Lung microvascular endothelial cell (primary cell): Measurements from ENCODE around the gene CHRDL1. TPM values are rescaled to one million over a fixed set of nuclear protein-coding genes. Genes with fewer than 3 reads are reported as not detected.

Experiments used
- DNase-seq, 2 donors: peaks; one replicate each; pipeline versions ENCODE4 v3.0.0 to v3.0.0-alpha.2; 2010; ENCODE audit warnings: low read depth in 2 of 2
- total RNA-seq: library from RNA; depleted of rRNA; stranded (reverse); fragments of >200 nt; gene quantifications from 2 replicates; pipeline ENCODE4 v1.2.1, GENCODE V29; 2014

Gene CHRDL1
- total RNA-seq, 1 donor from 2014 or later, result not detected

DNA sequence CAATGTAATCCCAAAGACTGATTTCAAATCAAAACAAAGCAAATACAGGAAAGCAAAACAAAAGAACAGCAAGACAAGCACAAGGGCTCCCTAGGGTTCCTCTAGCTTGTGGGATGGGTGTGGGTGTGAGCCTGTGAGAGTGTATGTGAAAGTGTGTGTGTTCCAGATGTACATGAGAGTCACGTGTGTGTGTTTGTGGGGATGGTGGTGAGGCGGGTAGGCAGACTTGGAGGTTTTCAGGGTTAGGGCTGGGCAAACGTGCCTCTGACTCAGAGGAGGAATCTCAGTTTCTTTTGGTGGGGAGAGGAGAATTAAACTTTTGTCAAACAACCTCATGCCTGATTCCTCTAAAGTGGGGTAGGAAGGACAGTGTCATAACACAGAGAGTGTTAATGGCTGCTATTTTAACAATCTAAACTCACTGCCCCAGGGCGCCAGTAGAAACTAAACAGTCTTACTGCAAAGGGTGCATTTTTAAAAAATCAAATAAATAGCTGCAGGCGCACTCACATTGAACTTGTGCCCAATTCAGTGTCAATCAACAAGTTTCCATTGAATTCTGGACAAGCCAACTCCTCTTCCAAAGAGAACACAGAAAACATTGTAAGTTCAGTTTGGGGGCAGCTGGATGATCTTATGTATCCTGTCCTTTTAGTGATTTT lies 51.8 kb downstream of the CHRDL1 start:
- no peak for DNase-seq

GRCh38 chrX:110741213-110741796 lies 54.3 kb downstream of the CHRDL1 start:
- DNase-seq, result no peak

DNA sequence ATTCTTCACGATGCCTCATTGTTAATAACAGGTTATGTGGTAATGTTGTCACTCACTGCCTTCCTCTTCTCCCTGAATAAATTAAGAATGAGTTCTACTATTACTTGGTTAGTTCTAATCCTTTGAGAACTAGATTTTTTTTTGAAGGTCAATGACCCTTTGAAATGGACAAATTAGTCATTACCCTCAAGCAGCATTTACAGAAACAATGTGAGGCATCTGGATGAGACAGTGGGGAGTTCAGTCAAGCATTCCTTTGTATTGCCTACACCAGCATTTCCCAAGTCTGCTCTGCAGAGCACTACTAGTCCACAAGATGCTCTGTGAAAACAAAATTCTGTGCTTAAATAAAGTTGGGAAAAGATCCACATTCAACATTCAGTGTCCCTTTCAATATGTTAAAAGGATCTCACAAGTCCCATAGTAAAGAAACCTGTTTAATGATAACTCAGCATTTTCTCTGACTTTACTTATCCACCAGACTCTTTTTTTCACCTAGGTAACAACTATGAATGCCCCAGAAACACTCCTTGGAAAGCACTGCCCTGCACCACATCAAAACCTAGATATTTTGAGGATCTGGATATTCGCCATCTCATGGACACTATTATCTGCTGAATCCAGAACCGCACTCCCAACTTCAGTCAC lies 60.6 kb downstream of the CHRDL1 start:
- no peak for DNase-seq

- no peak for DNase-seq
Measured at GRCh38 chrX:110734271-110734670, 61.3 kb downstream of the CHRDL1 start.

- no peak for DNase-seq
Measured at GRCh38 chrX:110733166-110733565, 62.5 kb downstream of the CHRDL1 start.

- no peak for DNase-seq
Measured at GRCh38 chrX:110732266-110732665, 63.4 kb downstream of the CHRDL1 start.

GRCh38 chrX:110723844-110724243 lies 71.8 kb downstream of the CHRDL1 start:
- no peak for DNase-seq

DNA sequence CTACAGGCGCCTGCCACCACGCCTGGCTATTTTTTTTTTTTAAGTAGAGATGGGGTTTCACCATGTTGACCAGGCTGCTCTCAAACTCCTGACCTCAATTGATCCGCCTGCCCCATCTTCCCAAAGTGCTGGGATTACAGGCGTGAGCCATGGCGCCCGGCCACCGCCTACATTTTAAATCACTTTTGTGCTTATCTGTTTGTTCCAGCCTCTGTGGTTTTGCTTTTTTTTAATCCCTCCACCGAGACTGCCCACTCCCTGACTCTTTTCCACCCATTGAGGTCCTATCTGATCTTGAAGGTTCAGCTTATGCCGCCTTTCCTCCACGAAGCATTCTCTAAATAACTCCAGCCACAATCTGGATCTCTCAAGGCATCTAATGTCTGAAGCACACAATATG lies 73.5 kb downstream of the CHRDL1 start:
- DNase-seq, result no peak

DNA sequence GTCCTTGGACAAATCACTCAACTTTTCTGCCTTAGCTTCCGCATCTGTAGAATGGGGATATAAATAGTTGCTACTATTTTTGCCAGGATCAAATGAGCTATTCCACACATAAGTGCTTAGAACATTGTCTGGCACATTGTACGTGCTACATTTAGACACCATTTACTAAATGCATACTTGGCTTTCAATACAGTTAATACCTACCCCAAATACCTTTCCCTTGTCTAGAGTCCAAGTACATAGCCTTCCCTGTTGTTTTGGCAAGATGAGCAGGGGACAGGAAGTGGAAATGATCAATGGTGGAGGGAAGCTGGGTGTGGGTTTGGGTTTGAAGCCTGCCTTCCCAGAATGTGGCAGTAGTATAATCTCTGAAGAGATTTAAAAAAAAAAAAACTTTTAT lies 82.0 kb downstream of the CHRDL1 start:
- no peak for DNase-seq

DNA sequence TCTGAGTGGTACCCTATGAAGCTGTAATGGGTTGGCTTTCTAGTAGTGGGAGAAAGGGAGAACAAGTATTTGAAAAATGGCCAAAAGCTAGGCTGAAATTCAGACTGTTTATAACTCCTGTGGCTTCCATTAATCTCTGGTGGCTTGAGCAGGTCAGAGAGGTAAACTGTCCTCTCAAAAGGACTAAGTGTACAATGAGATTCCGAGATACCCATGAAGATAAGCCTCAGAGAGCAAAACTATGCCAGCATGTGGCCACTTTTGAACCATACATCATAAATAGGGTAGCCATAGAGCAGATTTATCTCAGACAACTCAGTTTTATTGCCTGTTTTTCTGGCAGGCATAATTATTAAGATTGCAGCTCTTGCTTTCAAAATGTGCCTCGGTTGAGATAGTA lies 89.2 kb downstream of the CHRDL1 start:
- DNase-seq, result no peak

GRCh38 chrX:110703641-110704040 lies 92.0 kb downstream of the CHRDL1 start:
- DNase-seq, result no peak

GRCh38 chrX:110699109-110699508 lies 96.5 kb downstream of the CHRDL1 start:
- DNase-seq, result no peak

- DNase-seq, result no peak
Measured at GRCh38 chrX:110698696-110699095, 96.9 kb downstream of the CHRDL1 start.

DNA sequence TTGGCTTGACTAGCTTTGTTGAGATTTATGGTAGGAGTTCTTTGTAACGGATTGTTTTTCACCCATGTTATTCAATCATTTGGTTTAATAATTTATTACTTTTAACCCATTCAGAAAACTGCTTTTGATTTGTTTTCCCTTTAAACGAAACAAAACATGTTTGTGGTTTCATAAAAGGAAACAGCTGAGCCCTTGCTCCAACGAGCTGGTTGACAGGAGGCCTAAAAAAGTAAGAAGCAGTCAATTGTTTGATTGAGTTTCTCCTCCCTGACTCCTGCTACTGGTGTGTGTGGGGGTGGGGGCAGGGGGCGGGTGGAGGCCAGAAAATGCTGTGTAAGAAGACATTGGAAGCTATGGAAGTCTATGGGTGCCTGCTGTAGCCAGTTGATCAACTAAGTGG lies 102.8 kb downstream of the CHRDL1 start:
- DNase-seq, result no peak

GRCh38 chrX:110691446-110691845 lies 104.2 kb downstream of the CHRDL1 start:
- no peak for DNase-seq

GRCh38 chrX:110684653-110685052 lies 111.0 kb downstream of the CHRDL1 start:
- DNase-seq, result no peak

DNA sequence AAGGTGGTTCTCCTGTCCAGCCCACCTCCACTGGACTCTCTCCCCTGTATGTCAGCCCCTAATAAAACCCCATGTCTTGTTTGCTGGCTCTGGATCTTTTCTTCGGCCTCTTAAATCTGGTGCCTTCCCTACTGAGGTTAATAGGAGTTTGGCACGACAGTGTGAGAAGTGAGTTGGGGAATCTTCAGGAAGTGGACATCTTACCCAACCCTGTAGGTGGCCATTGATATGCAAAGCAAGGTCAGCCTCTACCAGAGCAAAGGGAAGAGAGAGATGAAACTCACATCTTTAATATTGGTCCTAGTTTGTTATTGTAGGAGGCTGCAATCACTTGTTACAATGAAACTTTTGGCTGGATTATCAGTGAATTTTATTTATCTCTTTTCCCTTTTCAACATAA lies 111.7 kb downstream of the CHRDL1 start:
- no peak for DNase-seq

DNA sequence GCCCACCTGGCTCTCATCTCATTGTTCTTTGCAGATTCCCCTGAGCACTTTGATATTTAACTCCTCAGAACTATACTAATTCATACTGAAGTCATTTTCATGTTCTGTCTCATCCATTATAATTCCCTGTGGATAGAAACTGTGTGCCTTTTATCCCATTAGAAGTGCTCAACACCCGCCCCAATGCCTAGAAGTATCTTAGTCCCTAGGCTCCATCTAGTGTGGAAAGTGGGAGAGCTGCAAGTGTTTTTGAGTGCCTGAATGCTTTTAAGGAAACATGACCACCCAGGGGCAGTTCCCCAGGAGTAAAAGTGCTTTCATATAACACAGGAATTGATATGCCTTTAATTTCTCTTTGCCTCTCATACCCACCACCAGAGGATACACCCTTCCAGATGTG lies 117.0 kb downstream of the CHRDL1 start:
- DNase-seq, result no peak

- DNase-seq, result no peak
Measured at GRCh38 chrX:110675886-110676285, 119.7 kb downstream of the CHRDL1 start.

DNA sequence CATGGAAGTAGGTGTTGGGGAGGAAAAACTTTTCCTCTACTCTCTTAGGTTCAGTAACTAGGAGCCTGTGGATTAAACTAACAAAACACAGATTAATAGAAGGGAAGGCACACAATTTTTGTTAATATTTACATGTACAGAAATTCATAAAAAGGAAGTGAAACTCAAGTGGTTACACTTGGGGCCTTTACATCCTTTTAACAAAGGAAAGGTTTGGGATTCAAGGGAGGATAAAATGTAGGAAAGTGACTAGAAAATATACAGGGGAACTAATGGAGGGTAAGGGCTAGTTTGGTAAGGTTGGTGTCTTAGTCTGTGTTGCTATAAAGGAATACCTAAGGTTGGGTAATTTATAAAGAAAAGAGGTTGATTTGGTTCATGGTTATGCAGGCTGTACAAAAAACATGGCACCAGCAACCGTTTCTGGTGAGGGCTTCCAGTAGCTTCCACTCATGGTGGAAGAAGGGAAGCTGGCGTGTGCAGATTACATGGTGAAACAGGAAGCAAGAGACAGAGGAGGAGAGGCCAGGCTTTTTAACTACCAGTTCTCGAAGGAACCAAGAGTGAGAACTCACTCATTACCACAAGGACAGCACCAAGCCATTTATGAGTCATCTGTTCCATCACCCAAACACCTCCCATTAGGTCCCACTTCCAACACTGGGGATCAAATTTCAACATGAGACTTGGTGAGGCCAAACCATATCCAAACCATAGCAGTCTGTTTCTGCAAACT lies 124.4 kb downstream of the CHRDL1 start:
- no peak for DNase-seq

- DNase-seq, result no peak
Measured at GRCh38 chrX:110669572-110669971, 126.0 kb downstream of the CHRDL1 start.

- no peak for DNase-seq
Measured at GRCh38 chrX:110667706-110668105, 127.9 kb downstream of the CHRDL1 start.
